GM12875 (cell line): ENCODE results near the gene RNF208.

Experiments used
- H3K4me3 ChIP-seq: one replicate; pipeline ENCODE4 v1.5.1; 2011; ENCODE audit warnings: low read depth, low read length, control low read depth
- CTCF ChIP-seq: IDR thresholded peaks from 2 replicates; pipeline ENCODE4 v1.5.1; 2011; ENCODE audit warnings: low read depth, mild to moderate bottlenecking, control low read depth, inconsistent platforms, low read length, moderate library complexity, borderline replicate concordance; ENCODE audit not compliant: insufficient read depth

RNF208 gene

GRCh38 chr9:137266585-137267453 lies 44.8 kb upstream of the RNF208 start:
- H3K4me3 ChIP-seq = no peak overlapping the region

GRCh38 chr9:137266162-137266527 lies 44.1 kb upstream of the RNF208 start:
- TF ChIP-seq CTCF = no peak
- no peak overlapping the region for H3K4me3 ChIP-seq

More at GRCh38 chr9:137266585-137267453, 44.8 kb upstream of the RNF208 start:
- no peak for TF ChIP-seq CTCF

- TF ChIP-seq CTCF = no peak
- no peak overlapping the region for H3K4me3 ChIP-seq
Observed at GRCh38 chr9:137265496-137266161, 43.6 kb upstream of the RNF208 start.

- no peak overlapping the region for H3K4me3 ChIP-seq
- no peak for TF ChIP-seq CTCF
Observed at GRCh38 chr9:137264067-137264466, 42.0 kb upstream of the RNF208 start.

- no peak overlapping the region for H3K4me3 ChIP-seq
- no peak for TF ChIP-seq CTCF
Observed at GRCh38 chr9:137263506-137263905, 41.5 kb upstream of the RNF208 start.

GRCh38 chr9:137262909-137263285 lies 40.9 kb upstream of the RNF208 start:
- no peak overlapping the region for H3K4me3 ChIP-seq
- TF ChIP-seq CTCF = no peak
